GM21619 (cell line): ENCODE measurements around the gene CHST11.

Experiments used
- ATAC-seq: cut with Tn5 transposase; IDR thresholded peaks from one replicate; pipeline ENCODE4 v1.9.1; 2021; ENCODE audit not compliant: unreplicated experiment

The CHST11 gene

GRCh38 chr12:104577581-104577981 is 120.8 kb downstream of the CHST11 start:
- no peak for ATAC-seq

DNA sequence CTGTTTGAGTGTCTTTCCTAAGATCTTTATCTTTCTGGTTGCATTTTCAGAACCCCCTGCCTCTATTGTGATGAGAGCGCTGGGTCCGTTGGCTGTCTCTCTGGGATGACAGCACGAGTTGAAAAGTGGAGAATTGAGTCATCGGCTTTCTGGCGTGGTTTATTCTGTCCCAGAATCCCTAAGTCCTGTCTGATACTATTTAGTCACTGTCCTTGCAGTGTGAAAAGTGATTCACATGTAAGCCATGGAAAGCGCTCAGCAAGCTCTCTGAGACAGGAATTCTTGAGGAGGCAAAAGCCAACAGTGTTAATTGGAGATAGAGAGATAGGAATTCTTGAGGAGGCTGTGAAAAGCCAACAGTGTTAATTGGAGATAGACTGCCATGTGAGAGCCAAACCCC is 121.7 kb downstream of the CHST11 start:
- ATAC-seq = no peak

GRCh38 chr12:104579718-104580495 is 123.2 kb downstream of the CHST11 start:
- peak; percentile 43 for ATAC-seq

DNA sequence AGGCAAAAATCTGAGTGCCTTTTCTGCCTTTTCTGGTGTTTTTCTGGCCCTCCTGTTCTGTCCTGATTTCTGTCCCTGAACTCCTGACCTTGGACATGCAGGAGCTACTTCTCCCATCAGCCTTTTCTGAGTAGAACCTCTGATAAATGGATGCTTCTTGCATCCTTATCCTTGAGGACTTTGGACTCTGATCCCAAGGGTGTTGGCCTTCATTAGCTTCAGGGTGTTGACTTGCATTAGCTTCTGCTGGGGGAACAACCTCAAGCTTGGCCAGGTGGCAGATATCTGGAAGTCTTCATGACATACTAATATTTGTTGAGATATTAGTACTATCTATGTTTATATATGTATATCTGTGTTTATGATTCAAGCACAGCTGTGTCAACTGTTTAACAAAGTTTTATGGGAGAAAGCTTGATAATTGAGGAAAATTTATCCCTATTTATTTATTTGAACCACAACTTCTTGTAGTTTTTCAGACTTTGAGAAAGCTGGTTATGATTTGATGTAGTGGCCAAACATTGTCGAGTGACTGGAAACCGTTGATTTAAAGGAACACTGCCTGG is 124.3 kb downstream of the CHST11 start:
- no peak for ATAC-seq

GRCh38 chr12:104582739-104583138 is 126.0 kb downstream of the CHST11 start:
- ATAC-seq = peak; percentile 74

- peak; percentile 49 for ATAC-seq
Observed at GRCh38 chr12:104583301-104583700, 126.6 kb downstream of the CHST11 start.

GRCh38 chr12:104585448-104586055 is 128.8 kb downstream of the CHST11 start:
- ATAC-seq = no peak

DNA sequence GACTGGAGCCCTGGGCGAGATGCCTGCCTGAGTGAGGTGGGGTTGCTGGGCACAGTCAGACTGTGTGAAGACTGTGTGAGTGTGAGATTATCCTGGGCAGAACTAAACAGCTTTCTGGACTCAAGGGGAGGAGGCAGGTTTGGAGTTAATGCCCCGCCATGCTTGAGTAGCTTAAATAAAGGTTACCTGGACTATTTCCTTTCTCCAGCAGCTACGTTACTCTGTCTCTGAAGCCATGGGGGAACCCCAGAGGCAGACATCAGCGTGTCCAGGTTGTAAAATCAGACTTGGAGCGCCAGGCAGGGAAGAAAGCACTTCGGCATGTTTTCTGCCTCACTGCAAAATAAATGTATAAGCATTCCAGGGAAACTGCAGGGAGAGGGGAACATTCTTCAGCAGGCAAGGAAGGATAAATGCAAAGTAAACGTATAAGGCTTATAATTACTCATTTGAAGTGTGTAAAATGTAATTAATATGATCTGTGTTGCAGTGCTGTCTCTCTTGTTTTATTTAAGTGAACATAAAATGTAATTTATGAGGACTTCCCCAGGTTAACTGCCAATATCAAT is 129.7 kb downstream of the CHST11 start:
- ATAC-seq = no peak

GRCh38 chr12:104588047-104588920 is 131.5 kb downstream of the CHST11 start:
- no peak for ATAC-seq

DNA sequence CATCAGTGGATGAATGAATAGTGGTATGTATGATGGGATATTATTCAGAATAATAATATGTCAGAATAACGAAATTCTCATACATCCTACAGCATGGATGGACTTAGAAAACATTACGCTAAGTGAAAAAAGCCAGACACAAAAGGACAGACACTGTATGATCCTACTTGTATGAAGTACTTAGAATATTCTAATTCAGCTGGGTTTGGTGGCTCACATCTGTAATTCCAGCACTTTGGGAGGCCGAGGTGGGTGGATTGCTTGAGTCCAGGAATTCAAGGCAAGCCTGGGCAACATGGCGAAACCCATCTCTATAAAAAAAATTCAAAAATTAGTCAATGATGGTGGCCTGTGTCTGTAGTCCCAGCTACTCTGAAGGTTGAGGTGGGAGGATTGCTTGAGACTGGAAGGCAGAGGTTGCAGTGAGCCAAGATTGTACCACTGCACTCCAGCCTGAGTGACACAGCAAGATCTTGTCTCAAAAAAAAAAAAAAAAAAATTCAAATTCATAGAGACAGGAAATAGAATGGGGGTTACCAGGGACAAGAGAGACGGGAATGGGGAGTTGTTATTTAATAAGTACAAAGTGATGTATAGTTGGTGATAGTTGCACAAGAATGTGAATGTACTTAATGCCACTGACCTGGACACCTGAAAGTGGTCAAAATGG is 132.3 kb downstream of the CHST11 start:
- ATAC-seq = no peak

DNA sequence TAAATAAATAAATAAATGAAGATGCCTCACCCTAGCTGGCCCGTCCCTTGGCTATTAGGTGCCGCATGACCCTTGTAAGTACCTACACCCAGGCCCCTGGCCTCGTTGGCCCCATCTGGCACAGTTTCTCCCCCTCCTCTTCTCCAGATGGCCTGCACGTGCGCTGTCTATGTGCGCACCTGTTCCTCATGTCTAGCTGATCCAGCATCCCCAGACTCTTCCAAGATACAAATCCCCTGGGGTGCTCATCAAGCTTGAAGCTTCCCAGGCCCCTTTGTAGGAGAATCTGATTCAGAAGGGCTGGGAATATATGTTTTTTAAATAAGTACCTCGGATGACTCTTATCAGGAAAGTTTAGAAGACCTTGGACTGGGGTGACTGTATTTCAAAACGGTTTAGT is 133.3 kb downstream of the CHST11 start:
- no peak for ATAC-seq

DNA sequence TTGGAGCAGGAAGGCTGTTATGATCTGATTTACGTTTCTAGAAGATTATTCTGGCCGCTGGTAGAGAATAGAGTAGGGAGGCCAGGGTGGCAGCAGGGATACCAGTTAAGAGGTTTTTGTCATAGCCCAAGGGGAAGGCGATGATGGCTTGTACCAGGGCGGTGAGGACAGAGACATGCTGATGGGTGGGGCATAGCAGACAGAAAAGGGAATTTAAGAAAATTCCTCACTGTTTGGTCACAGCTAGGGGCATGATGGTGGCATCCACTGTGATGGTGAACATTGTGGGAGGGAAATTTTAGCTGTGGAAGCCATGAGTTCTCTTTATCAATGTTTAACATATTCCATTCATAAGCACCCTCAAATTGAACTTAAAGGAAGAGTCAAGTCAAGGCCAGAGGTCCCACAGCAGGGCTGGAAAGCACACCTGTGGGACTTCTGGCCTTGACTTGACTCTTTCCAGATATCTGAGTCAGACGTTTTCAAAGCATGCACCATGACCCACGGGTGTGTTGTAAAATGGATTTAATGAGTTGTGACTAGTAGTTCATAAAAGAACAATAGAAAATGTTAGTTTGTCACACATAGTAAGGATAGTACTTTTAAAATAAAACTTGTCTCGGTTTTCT is 134.6 kb downstream of the CHST11 start:
- ATAC-seq = no peak

GRCh38 chr12:104593482-104593881 is 136.7 kb downstream of the CHST11 start:
- ATAC-seq = no peak

DNA sequence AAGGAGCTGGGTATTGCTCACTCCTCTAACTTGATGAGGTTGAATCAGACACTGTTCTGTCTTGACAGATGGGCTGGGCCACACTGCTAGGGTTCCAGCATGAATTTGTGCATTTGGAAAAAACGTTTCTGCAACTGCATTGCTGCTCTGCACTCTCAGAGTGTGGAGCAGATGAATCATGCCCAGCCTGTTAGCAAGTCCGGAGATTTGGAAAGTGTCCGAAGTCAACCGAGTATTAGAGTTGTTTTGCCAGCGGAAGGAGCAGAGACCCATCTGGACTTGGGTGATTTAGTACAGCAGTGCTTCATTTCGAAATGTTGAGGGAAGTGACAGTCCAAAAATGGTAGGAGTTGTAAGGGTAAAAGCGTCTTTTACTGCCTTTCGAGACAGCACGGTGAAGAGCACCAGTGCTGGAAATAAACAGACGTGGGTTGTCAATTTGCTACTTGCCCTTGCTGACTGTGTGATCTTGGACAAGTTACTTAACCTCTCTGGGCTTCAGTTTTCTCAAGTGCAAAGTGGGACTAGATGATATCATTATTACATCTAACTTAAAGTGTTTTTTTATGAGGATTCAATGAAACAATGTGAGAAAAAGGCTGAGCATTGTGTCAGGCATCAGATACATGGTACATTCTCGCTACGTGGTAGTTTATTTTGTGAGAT is 139.5 kb downstream of the CHST11 start:
- ATAC-seq = no peak

GRCh38 chr12:104596898-104597843 is 140.4 kb downstream of the CHST11 start:
- no peak for ATAC-seq

DNA sequence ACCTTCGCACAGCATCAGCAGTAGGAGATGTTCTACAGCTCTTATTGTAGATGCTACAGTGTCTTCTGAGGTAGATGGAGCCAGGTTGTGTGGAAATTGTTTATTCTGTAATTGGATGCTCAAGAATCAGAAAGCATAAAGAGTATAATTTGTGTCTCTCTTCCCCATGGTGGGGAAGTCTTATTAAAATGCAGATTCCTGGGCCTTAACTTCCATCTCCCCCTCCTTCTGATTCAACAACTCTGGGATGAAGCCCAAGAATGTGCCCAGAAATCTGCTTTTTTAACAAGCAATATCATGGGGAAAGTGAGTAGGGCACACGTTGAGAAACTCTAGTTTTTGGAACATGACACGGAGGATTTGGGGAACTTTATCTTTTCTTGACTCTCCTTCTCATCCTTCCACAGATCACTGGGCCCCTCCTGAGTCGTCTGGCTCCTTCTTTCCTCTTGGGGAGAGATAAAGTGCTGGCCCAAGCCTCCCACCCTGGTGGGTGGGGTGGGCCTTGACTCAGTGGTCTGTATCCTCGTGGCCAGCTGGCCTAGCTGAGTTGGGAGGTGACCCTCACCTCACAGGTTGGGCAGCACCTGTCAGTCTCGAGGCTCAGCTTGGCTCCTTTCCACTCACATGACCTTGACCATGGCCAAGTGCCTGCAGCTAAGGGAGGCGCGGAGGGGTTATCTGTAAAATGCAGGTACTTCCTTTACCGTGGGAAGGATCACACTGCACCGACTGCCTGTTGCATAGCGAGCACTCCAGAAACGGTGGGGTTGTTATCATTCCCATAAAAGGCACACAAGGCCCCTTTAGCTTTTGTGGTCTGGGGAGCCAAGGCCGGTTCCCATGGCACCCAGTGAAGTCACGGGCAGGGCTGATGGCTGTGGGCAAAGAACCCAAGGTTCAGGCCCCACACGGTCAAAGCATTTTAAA is 141.9 kb downstream of the CHST11 start:
- ATAC-seq = no peak

DNA sequence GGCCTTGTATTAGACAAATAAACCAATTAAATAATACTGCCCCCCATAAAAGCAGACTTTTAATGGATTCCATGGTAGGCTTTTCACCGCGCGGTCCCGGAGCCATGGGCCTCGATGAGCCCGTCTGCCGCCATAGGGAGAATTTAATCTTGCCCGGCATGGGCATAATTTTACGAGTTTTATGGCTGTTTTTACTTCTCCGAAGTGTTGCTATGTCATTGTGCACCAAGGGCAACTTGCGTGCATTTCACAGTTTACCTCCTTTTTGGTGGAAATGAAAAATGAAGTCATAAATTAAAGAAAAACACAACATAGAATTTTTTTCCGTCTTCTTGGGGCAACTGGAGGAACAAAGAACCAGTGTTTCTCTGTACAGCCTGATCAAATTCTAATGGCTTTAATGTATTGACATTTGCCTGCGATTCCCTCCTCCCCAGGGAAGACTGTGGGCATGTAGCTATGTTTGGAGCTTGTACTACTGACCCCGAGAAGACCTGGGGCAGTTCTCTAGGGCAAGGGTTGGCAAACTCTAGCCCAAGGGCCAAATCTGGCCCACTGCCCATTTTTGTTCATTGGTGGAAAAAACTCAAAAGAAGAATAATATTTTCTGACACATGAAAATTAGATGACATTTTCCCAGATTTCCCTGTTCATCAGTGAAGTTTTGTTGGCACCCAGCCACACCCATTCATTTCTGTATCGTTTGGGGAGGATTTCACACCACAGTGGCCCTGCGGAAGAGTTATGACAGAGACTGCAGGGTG is 142.7 kb downstream of the CHST11 start:
- ATAC-seq = no peak
